HepG2 (cell line): Measurements from ENCODE around the gene CCDC14. TPM values are rescaled to one million over a fixed set of nuclear protein-coding genes. Genes with fewer than 3 reads are reported as not detected.

Source experiments
- GABPB1 ChIP-seq: IDR thresholded peaks from 2 replicates; pipeline ENCODE4 v1.6.1; 2016; ENCODE audit warnings: mild to moderate bottlenecking, missing genetic modification reagents, moderate library complexity, missing compliant biosample characterization
- HNRNPK ChIP-seq: fragments of 200-400 bp; formaldehyde crosslinking; IDR thresholded peaks from 2 replicates; pipeline ENCODE4 v1.6.1; 2018; ENCODE audit warnings: low read length, low read depth, moderate library complexity, mild to moderate bottlenecking; ENCODE audit not compliant: poor library complexity, severe bottlenecking
- JARID2 ChIP-seq: sonication (generic); formaldehyde crosslinking; IDR thresholded peaks from 2 replicates; pipeline ENCODE4 v1.8.1; 2023; ENCODE audit warnings: missing genetic modification reagents, inconsistent platforms; ENCODE audit not compliant: insufficient replicate concordance
- KDM1A ChIP-seq: IDR thresholded peaks from 2 replicates; pipeline ENCODE4 v1.6.1; 2016; ENCODE audit warnings: missing compliant biosample characterization
- MBD4 ChIP-seq: IDR thresholded peaks from 2 replicates; pipeline ENCODE4 v1.6.1; 2012; ENCODE audit warnings: low read length, inconsistent platforms, borderline replicate concordance
- MTA3 ChIP-seq: sonication (generic); formaldehyde crosslinking; IDR thresholded peaks from 2 replicates; pipeline ENCODE4 v1.4.0; 2020; ENCODE audit warnings: missing genetic modification reagents
- PTBP1 ChIP-seq: fragments of 200-400 bp; formaldehyde crosslinking; IDR thresholded peaks from 2 replicates; pipeline ENCODE4 v1.6.1; 2018; ENCODE audit warnings: low read length, low read depth; ENCODE audit not compliant: poor library complexity, severe bottlenecking
- RFXANK ChIP-seq: IDR thresholded peaks from 2 replicates; pipeline ENCODE4 v1.6.1; 2016
- ZBTB3 ChIP-seq: sonication (generic); formaldehyde crosslinking; IDR thresholded peaks from 2 replicates; pipeline ENCODE4 v1.4.0; 2020; ENCODE audit warnings: low read depth, mild to moderate bottlenecking, moderate library complexity, missing genetic modification reagents, borderline replicate concordance
- ZFP1 ChIP-seq: IDR thresholded peaks from 2 replicates; pipeline ENCODE4 v1.6.1; 2016
- ZNF567 ChIP-seq: sonication (generic); formaldehyde crosslinking; IDR thresholded peaks from 2 replicates; pipeline ENCODE4 v1.8.1; 2023; ENCODE audit warnings: mild to moderate bottlenecking, missing genetic modification reagents, borderline replicate concordance
- ZNF660 ChIP-seq: sonication (generic); formaldehyde crosslinking; IDR thresholded peaks from 2 replicates; pipeline ENCODE4 v1.5.1; 2020; ENCODE audit warnings: mild to moderate bottlenecking, low read depth, missing genetic modification reagents, borderline replicate concordance
- polyA plus RNA-seq, 8 experiments: library from polyadenylated mRNA; depleted of rRNA in 3 of 8; stranded (reverse) in 7 of 8; unstranded in 1 of 8; fragments of >200 nt; fragmentation: Illumina TruSeq in 4 of 8; extraction: Trizol in 4 of 8; gene quantifications; 2 replicates each; pipeline versions ENCODE4 v1.2.1 to v1.2.3, GENCODE V29; 2011 to 2016; ENCODE audit warnings: low read depth in 4 of 8, missing spikeins in 1 of 8, mixed read lengths in 1 of 8; ENCODE audit not compliant: insufficient read depth in 1 of 8
- total RNA-seq, 5 experiments: library from RNA; depleted of rRNA; stranded (reverse); fragments of >200 nt; fragmentation: Illumina TruSeq; extraction: Trizol; gene quantifications; 2 replicates each; pipeline ENCODE4 v1.2.3, GENCODE V29; 2016; ENCODE audit warnings: low read depth in 1 of 5
- TF ChIP-seq, protein P1 (sequence below): sonication (generic); formaldehyde crosslinking; IDR thresholded peaks from 2 replicates; pipeline ENCODE4 v1.4.0; 2020; ENCODE audit warnings: missing genetic modification reagents
- TF ChIP-seq, protein P2 (sequence below): sonication (generic); IDR thresholded peaks from 2 replicates; pipeline ENCODE4 v1.6.1; 2016; ENCODE audit warnings: low read depth, borderline replicate concordance
- TF ChIP-seq, protein P3 (sequence below): sonication (generic); formaldehyde crosslinking; IDR thresholded peaks from 2 replicates; pipeline ENCODE4 v1.4.0; 2020; ENCODE audit warnings: missing genetic modification reagents
- TF ChIP-seq, protein P4 (sequence below), 2 experiments: sonication (generic) in 1 of 2; formaldehyde crosslinking in 1 of 2; IDR thresholded peaks; 2 replicates each; pipeline versions ENCODE4 v1.6.1 to v1.9.0; 2014 to 2022; ENCODE audit warnings: antibody characterized with exemption in 1 of 2, borderline replicate concordance in 1 of 2, inconsistent platforms in 1 of 2, low read depth in 1 of 2, missing genetic modification reagents in 1 of 2
- TF ChIP-seq, protein P5 (sequence below): sonication (generic); formaldehyde crosslinking; IDR thresholded peaks from 2 replicates; pipeline ENCODE4 v1.5.0; 2020; ENCODE audit warnings: mild to moderate bottlenecking, low read depth, missing genetic modification reagents, borderline replicate concordance

The CCDC14 gene
- total and polyA plus RNA-seq, 2 of the 13 experiments (the other 11 are each of a cell fraction or from before 2014, with no cell fraction given) = 48.7 to 49.0 TPM

DNA sequence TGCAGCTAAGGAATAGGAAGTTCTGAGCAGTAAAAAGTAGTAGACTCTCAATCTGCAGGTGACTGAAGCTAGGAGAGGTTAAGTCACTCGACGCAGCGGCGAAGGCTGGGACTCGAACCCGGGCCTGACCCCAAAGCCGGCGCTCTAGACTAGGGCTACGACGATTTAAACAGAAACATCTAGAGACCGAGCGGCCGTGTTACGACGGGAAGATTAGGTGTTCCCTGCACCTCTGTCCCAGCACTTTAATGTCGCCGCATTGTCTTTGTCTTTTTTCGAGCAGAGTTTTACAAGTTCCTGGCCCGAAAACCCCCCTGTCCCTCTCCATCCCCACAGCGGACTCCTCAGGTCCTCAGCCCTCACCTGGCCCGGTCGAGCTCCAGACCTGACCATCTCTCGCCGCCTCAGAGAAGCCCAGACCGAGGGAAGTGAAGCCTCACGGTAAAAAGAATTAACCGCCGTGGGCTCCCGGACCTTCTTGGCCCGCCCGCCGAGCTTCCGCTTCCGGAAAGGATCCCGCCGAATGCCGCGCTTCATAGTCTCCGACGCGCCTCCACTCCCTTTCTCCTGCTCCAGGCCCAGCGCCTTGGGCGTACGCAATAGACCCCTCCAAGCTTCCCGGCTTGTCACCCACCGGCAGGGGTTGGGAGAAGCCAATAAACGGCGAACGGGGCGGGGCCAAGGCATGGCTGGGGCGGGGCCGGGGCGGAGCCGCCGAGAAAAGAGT lies at the start of gene CCDC14 (continued):
- TF ChIP-seq, protein P1, sequence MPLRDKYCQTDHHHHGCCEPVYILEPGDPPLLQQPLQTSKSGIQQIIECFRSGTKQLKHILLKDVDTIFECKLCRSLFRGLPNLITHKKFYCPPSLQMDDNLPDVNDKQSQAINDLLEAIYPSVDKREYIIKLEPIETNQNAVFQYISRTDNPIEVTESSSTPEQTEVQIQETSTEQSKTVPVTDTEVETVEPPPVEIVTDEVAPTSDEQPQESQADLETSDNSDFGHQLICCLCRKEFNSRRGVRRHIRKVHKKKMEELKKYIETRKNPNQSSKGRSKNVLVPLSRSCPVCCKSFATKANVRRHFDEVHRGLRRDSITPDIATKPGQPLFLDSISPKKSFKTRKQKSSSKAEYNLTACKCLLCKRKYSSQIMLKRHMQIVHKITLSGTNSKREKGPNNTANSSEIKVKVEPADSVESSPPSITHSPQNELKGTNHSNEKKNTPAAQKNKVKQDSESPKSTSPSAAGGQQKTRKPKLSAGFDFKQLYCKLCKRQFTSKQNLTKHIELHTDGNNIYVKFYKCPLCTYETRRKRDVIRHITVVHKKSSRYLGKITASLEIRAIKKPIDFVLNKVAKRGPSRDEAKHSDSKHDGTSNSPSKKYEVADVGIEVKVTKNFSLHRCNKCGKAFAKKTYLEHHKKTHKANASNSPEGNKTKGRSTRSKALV (CRISPR knock-in tag) = no peak
- TF ChIP-seq ZNF660 (no peak), MTA3 (CRISPR knock-in tag) (no peak), ZNF567 (CRISPR knock-in tag) (no peak), JARID2 (CRISPR knock-in tag) (no peak), RFXANK (CRISPR knock-in tag) (no peak), ZFP1 (peak; percentile 11; the same call in 1 of the 2 replicates), KDM1A (no peak), HNRNPK (no peak), ZBTB3 (no peak), PTBP1 (peak; percentile 72), MBD4 (no peak), GABPB1 (CRISPR knock-in tag) (peak; percentile 93)
- TF ChIP-seq, protein P2, sequence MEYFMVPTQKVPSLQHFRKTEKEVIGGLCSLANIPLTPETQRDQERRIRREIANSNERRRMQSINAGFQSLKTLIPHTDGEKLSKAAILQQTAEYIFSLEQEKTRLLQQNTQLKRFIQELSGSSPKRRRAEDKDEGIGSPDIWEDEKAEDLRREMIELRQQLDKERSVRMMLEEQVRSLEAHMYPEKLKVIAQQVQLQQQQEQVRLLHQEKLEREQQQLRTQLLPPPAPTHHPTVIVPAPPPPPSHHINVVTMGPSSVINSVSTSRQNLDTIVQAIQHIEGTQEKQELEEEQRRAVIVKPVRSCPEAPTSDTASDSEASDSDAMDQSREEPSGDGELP = no peak
- TF ChIP-seq, protein P3, sequence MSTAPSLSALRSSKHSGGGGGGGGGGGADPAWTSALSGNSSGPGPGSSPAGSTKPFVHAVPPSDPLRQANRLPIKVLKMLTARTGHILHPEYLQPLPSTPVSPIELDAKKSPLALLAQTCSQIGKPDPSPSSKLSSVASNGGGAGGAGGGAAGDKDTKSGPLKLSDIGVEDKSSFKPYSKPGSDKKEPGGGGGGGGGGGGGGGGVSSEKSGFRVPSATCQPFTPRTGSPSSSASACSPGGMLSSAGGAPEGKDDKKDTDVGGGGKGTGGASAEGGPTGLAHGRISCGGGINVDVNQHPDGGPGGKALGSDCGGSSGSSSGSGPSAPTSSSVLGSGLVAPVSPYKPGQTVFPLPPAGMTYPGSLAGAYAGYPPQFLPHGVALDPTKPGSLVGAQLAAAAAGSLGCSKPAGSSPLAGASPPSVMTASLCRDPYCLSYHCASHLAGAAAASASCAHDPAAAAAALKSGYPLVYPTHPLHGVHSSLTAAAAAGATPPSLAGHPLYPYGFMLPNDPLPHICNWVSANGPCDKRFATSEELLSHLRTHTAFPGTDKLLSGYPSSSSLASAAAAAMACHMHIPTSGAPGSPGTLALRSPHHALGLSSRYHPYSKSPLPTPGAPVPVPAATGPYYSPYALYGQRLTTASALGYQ (CRISPR knock-in tag) = no peak
- TF ChIP-seq, protein P4, sequence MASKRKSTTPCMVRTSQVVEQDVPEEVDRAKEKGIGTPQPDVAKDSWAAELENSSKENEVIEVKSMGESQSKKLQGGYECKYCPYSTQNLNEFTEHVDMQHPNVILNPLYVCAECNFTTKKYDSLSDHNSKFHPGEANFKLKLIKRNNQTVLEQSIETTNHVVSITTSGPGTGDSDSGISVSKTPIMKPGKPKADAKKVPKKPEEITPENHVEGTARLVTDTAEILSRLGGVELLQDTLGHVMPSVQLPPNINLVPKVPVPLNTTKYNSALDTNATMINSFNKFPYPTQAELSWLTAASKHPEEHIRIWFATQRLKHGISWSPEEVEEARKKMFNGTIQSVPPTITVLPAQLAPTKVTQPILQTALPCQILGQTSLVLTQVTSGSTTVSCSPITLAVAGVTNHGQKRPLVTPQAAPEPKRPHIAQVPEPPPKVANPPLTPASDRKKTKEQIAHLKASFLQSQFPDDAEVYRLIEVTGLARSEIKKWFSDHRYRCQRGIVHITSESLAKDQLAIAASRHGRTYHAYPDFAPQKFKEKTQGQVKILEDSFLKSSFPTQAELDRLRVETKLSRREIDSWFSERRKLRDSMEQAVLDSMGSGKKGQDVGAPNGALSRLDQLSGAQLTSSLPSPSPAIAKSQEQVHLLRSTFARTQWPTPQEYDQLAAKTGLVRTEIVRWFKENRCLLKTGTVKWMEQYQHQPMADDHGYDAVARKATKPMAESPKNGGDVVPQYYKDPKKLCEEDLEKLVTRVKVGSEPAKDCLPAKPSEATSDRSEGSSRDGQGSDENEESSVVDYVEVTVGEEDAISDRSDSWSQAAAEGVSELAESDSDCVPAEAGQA (IDR thresholded peaks at IDR 0.05; ENCODE audit: low read depth) = no peak
- TF ChIP-seq, protein P4 (CRISPR knock-in tag; IDR thresholded peaks at IDR 0.05; ENCODE audit: borderline replicate concordance) = 0 out of 2 replicates have a peak, but pooled peaks have one; percentile 48
- TF ChIP-seq, protein P5, sequence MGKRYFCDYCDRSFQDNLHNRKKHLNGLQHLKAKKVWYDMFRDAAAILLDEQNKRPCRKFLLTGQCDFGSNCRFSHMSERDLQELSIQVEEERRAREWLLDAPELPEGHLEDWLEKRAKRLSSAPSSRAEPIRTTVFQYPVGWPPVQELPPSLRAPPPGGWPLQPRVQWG (CRISPR knock-in tag) = no peak
